Vagina (tissue), 2 donors: ENCODE results near the gene NLRP12. TPM values are rescaled to one million over a fixed set of nuclear protein-coding genes. Genes with fewer than 3 reads are reported as not detected.

Experiments
- DNase-seq, 2 donors: peaks; one replicate each; pipeline ENCODE4 v3.0.0-alpha.2; 2017; ENCODE audit errors: extremely low spot score in 2 of 2
- H3K27ac ChIP-seq: fragments of 200-600 bp; sonication (generic); one replicate; pipeline ENCODE4 v1.5.1; 2019
- H3K27me3 ChIP-seq: fragments of 200-600 bp; sonication (generic); one replicate; pipeline ENCODE4 v1.5.1; 2019
- H3K36me3 ChIP-seq, 2 donors: fragments of 200-600 bp; sonication (generic); one replicate each; pipeline ENCODE4 v1.5.1; 2017 to 2019
- H3K4me1 ChIP-seq: fragments of 200-600 bp; sonication (generic); one replicate; pipeline ENCODE4 v1.5.1; 2019
- H3K4me3 ChIP-seq, 2 donors: fragments of 200-600 bp; sonication (generic); 1 replicate in 1 of 2; 2 replicates in 1 of 2; pipeline ENCODE4 v1.5.1; 2016 to 2019
- H3K9me3 ChIP-seq: fragments of 200-600 bp; sonication (generic); one replicate; pipeline ENCODE4 v1.5.1; 2019
- POLR2A ChIP-seq, 2 donors: fragments of 450-650 bp; IDR thresholded peaks; one replicate each; pipeline ENCODE4 v1.6.1; 2017; ENCODE audit warnings: antibody characterized with exemption in 2 of 2, mild to moderate bottlenecking in 2 of 2, moderate library complexity in 2 of 2
- POLR2AphosphoS5 ChIP-seq, 2 donors: sonication (generic); formaldehyde crosslinking; IDR thresholded peaks; one replicate each; pipeline ENCODE4 v1.9.0; 2017; ENCODE audit warnings: antibody characterized with exemption in 2 of 2, mild to moderate bottlenecking in 2 of 2, low read depth in 1 of 2; ENCODE audit not compliant: insufficient read depth in 1 of 2
- intact Hi-C: fragments of 100-400 bp; cut with DNase I; formaldehyde crosslinking; loops from one replicate; pipeline ENCODE4 v1.15.1; 2023
- total RNA-seq: library from RNA; depleted of rRNA; stranded (reverse); fragments of >200 nt; gene quantifications from one replicate; pipeline ENCODE4 v1.2.3, GENCODE V29; 2016
- TF ChIP-seq, protein P1 (sequence below), 3 experiments: fragments of 450-650 bp in 2 of 3; fragments of 200-600 bp in 1 of 3; sonication (generic) in 1 of 3; IDR thresholded peaks; one replicate each; pipeline ENCODE4 v1.5.1; 2017 to 2019; ENCODE audit warnings: antibody characterized with exemption in 3 of 3, mild to moderate bottlenecking in 2 of 3, moderate library complexity in 2 of 3

Gene NLRP12
- total RNA-seq, 1 donor from 2014 or later, result 0.49 TPM

DNA sequence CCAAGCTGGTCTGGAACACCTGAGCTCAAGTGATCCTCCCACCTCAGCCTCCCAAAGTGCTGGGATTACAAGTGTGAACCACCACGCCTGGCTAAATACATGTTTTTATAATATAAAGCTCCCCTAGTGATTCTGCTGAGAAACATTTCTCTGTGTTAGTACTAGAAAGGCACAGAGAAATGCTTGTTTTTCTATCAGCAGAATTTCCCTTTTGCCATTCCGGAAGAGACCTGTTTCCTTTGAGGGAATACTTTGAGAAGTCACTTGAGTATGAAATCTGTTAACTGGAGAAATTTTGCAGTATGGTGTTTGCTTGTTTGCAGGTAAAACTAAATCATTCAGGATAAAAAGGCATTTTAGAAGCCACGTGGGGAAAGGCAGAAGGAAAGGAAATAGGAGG is 4.4 kb upstream of the NLRP12 start:
- Histone ChIP-seq H3K9me3 (no peaks in the 10 kb centered on the region), H3K27me3 (no peaks in the 10 kb centered on the region), H3K4me3 (no peak overlapping the region), H3K36me3 (no peaks in the 10 kb centered on the region), H3K4me1 (no peaks in the 10 kb centered on the region), H3K27ac (no peak overlapping the region)
- intact Hi-C loops, result no loop called here
- DNase-seq, result no peak
- TF ChIP-seq POLR2A (IDR thresholded peaks at IDR 0.05) (no peak), POLR2AphosphoS5 (IDR thresholded peaks at IDR 0.05; ENCODE audit: insufficient read depth in 1 of 2, low read depth in 1 of 2) (no peak)
- TF ChIP-seq, protein P1, sequence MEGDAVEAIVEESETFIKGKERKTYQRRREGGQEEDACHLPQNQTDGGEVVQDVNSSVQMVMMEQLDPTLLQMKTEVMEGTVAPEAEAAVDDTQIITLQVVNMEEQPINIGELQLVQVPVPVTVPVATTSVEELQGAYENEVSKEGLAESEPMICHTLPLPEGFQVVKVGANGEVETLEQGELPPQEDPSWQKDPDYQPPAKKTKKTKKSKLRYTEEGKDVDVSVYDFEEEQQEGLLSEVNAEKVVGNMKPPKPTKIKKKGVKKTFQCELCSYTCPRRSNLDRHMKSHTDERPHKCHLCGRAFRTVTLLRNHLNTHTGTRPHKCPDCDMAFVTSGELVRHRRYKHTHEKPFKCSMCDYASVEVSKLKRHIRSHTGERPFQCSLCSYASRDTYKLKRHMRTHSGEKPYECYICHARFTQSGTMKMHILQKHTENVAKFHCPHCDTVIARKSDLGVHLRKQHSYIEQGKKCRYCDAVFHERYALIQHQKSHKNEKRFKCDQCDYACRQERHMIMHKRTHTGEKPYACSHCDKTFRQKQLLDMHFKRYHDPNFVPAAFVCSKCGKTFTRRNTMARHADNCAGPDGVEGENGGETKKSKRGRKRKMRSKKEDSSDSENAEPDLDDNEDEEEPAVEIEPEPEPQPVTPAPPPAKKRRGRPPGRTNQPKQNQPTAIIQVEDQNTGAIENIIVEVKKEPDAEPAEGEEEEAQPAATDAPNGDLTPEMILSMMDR (IDR thresholded peaks at IDR 0.05), result no peak

DNA sequence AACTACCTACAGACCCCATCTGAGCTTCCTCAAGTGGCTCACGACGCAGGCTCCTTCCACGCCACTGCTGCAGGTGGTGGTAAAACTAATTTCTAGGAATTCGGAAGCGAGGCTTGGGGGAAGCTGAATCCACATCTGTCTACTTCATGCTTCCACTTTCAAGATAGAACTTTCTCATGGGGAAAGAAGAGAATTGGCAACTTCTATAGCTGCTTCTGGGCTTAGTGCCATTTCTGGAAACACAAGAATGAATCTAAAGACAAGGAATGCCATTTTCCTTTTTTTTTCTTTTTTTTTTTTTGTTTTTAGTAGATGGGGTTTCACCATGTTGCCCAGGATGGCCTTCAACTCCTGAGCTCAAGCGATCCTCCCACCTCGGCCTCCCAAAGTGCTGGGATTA is 2.8 kb upstream of the NLRP12 start:
- TF ChIP-seq, protein P1 (IDR thresholded peaks at IDR 0.05), result no peak
- TF ChIP-seq POLR2A (IDR thresholded peaks at IDR 0.05) (no peak), POLR2AphosphoS5 (IDR thresholded peaks at IDR 0.05; ENCODE audit: insufficient read depth in 1 of 2, low read depth in 1 of 2) (no peak)
- intact Hi-C loops, result no loop called here
- no peaks in the 10 kb centered on the region for H3K27me3 ChIP-seq

DNA sequence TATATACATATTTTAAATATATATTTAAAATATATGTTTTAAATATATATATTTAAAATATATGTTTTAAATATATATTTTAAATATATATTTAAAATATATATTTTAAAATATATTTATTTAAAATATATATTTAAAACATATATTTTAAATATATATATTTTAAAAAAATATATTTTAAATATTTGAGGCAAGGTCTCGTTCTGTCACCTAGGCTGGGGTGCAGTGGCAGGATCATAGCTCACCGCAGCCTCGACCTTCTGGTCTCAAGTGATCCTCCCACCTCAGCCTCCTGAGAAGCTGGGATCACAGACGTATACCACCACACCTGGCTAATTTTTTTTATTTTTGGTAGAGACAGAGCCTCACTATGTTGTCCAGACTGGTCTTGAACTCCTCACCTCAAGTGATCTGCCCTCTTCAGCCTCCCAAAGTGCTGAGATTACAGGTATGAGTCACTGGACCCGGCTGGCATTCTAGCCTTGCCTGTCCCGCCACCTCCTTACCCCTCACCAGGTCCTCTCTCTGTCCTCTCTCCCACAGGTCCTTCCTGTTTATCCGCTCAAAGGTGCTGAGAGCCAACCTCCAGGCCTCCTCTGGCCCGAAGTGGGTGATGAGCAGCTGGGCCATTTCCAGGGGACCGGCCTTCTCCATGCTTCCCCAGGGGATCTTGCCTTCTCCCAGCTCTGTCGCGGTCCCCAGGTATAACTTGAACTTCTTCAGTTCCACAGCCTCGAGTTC is 564 bp downstream of the NLRP12 start:
- Histone ChIP-seq H3K27ac (no peak overlapping the region), H3K4me1 (no peaks in the 10 kb centered on the region), H3K9me3 (no peaks in the 10 kb centered on the region), H3K4me3 (no peak overlapping the region), H3K36me3 (no peaks in the 10 kb centered on the region), H3K27me3 (no peaks in the 10 kb centered on the region)
- DNase-seq, result no peak
- TF ChIP-seq POLR2AphosphoS5 (IDR thresholded peaks at IDR 0.05; ENCODE audit: insufficient read depth in 1 of 2, low read depth in 1 of 2), result no peak
- TF ChIP-seq, protein P1 (IDR thresholded peaks at IDR 0.05), result no peak
- no peak for TF ChIP-seq POLR2A (IDR thresholded peaks at IDR 0.05)
- intact Hi-C loops, result no loop called here

More for the DNA sequence above, 2.8 kb upstream of the NLRP12 start:
- H3K27ac ChIP-seq, result no peak overlapping the region
- H3K4me1 ChIP-seq, result no peaks in the 10 kb centered on the region
- H3K36me3 ChIP-seq, result no peaks in the 10 kb centered on the region
- DNase-seq, result no peak
- no peaks in the 10 kb centered on the region for H3K9me3 ChIP-seq
- H3K4me3 ChIP-seq, result no peak overlapping the region

DNA sequence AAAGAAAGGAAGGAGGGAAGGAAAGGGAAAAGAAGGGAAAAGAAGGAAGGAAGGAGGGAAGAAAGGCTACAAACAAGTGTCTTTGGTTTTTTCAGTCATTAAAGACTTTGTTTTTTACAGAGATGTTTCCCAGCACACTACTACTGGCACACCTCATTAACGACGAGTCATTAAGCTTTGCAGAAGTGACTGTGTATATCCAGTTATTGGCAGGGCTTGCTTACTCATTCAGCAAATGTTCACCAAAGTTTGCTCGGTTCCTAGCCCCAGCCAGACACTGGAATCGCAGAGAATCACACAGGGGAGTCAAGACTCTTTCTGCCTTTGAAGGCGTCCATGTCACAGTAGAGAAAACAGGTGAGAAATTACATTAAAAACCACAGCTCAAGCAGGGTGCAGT is 4.3 kb downstream of the NLRP12 start:
- no peak for DNase-seq
- no peak overlapping the region for H3K4me3 ChIP-seq
- intact Hi-C loops, result no loop called here

DNA sequence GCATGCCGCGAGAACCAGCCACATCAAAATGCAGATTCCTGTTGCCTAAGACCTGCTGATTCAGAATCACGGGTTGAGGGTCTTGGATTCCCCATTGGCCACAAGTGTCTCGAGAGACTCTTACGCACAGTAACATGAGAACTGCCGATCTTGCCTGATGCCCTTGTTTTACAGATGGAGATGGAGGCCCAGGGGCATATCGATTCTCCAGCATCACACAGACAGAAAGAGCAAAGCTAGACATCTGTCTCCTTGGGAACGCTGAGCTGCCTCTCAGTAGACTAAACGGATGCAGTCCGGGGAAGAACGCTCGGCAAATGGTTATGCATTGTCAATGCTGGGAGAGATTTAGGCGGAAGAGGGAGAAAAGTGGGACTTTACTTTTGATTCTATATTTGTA is 5.4 kb downstream of the NLRP12 start:
- Histone ChIP-seq H3K4me3 (no peak overlapping the region), H3K36me3 (no peaks in the 10 kb centered on the region), H3K4me1 (no peaks in the 10 kb centered on the region), H3K27ac (no peak overlapping the region), H3K27me3 (no peaks in the 10 kb centered on the region), H3K9me3 (no peaks in the 10 kb centered on the region)
- TF ChIP-seq, protein P1 (IDR thresholded peaks at IDR 0.05), result no peak
- TF ChIP-seq POLR2AphosphoS5 (IDR thresholded peaks at IDR 0.05; ENCODE audit: insufficient read depth in 1 of 2, low read depth in 1 of 2) (no peak), POLR2A (IDR thresholded peaks at IDR 0.05) (no peak)
- intact Hi-C loops, result no loop called here
- no peak for DNase-seq

More for the DNA sequence above, 4.3 kb downstream of the NLRP12 start:
- Histone ChIP-seq H3K27ac (no peak overlapping the region), H3K36me3 (no peaks in the 10 kb centered on the region), H3K4me1 (no peaks in the 10 kb centered on the region), H3K9me3 (no peaks in the 10 kb centered on the region), H3K27me3 (no peaks in the 10 kb centered on the region)
- TF ChIP-seq POLR2A (IDR thresholded peaks at IDR 0.05) (no peak), POLR2AphosphoS5 (IDR thresholded peaks at IDR 0.05; ENCODE audit: insufficient read depth in 1 of 2, low read depth in 1 of 2) (no peak)
- TF ChIP-seq, protein P1 (IDR thresholded peaks at IDR 0.05), result no peak
